Kidney glomerular epithelial cell (primary cell): ENCODE data around the gene CYFIP2.

Experiments
- DNase-seq: peaks from one replicate; lab custom pipeline; 2025; lab: John Stamatoyannopoulos, UW

The CYFIP2 gene

DNA sequence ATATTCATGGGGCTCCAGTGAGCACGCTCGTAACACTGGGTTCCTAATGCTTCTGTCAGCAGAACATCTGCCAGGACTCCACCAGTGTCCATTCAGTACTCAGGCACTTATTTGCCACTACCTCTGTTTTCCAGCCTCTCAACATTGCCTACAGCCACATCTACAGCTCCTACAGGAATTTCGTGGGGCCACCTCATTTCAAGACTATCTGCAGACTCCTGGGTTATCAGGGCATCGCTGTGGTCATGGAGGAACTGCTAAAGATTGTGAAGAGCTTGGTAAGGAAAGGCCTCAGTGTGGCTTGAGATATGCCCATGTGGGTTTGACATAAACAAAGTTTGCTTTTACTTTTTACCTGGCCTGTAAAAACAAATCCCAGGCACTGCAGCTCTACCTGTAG, 92.9 kb downstream of the CYFIP2 start:
- no peak for DNase-seq

DNA sequence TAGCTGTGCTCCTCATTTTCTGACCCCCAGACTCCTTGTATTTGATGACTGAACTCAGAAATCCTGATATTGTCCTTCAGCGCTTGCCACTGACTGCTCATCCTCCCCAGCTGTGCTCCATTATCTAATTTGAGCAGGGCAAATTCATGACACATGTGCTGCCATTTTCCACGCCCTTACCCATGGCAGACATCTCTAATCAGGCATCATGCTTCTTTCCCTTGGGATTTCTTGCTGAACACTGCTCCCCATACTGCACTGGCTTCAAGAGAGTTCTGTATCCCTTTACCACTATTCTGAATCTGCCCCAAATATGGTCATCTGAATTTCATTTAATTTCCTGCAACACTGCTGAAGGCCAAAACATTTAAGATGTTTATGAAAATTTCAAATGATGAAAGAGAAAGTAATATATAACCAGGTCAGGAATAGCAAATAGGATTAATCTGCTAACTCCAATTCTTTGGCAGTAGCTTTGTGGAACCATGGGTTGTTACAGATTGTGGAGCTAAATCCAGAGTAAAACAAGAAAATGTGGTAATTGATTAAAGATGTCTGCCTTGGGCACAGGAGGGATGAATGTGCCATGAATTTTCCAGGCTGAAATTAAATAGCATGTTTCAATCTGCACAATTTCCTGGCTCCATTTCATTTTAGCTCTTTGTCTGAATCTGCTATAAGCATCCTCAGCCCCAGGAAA, 93.6 kb downstream of the CYFIP2 start:
- no peak for DNase-seq

DNA sequence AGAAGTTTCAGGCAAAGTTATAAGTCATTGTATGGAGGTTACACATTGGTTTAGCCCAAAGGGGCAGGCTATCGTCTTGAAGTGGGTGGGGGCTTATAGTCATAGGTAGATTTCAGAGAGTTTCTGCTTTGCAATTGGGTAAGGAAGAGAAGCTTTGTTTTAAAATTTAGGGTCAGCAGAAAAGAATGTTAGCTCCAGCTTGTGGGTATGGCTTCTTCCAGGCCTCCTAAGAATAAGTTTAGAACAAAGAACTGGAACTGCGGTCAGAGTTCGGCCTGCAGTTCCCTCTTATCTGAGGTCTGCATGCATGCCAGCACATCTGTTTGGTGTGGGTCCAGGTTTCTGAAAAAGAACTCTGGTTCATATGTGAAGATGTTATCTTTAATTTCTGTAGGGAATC, 96.1 kb downstream of the CYFIP2 start:
- DNase-seq: no peak

DNA sequence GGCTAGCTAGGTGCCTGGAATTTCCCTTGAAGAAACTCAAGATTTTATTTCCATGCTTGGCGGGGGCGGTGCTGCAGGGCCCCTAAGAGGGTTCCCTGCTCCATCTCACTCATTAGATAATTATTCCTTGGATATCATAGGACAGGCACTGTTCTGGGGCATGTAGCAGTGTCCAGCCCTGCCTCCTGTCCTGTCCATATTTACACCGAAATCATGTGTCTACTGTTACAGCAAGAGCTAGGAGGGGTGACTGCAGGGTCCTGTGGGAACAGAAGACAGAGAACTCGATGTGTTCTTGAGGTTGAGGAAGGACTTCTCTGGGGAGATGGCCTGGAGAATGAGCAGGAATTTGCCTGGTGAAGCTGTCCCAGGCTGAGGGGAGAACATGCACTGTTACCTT, 96.6 kb downstream of the CYFIP2 start:
- no peak for DNase-seq

DNA sequence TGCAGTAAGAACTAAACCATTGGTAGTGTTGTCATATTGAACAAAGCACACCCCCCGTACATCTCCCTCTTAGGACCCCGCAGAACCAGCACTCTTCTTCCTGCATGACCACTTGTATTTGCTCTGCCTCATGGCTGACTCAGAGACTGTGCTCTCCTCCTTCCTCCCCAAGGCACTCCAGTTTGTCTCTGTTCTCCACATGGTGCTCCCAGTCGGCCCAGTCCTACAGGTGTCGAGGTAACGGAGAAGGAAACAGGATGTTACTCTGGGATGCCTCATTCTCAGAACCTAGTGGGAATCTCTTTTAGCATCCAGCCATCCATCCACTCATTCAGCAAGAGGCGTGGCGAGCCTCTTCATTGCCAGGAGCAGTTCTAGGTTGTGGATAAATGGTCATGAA, 97.1 kb downstream of the CYFIP2 start:
- no peak for DNase-seq

DNA sequence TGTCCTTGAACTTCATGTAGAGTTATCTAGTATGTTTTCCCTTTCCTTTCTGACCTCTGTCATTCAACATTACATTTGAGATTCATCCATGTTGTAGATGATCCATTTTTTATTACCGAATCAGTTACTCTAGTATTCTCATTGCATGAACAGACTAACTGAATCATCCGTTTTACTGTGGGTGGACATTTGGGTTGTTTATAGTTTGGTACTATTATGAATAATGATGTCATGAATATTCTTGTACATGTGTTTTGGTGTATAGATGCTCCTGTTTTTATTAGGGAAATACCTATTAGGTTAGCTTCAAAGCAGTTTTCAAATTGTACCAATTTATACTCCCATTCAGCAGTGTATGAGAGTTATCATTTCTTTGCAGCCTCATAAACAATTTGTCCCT, 99.8 kb downstream of the CYFIP2 start:
- DNase-seq: no peak

DNA sequence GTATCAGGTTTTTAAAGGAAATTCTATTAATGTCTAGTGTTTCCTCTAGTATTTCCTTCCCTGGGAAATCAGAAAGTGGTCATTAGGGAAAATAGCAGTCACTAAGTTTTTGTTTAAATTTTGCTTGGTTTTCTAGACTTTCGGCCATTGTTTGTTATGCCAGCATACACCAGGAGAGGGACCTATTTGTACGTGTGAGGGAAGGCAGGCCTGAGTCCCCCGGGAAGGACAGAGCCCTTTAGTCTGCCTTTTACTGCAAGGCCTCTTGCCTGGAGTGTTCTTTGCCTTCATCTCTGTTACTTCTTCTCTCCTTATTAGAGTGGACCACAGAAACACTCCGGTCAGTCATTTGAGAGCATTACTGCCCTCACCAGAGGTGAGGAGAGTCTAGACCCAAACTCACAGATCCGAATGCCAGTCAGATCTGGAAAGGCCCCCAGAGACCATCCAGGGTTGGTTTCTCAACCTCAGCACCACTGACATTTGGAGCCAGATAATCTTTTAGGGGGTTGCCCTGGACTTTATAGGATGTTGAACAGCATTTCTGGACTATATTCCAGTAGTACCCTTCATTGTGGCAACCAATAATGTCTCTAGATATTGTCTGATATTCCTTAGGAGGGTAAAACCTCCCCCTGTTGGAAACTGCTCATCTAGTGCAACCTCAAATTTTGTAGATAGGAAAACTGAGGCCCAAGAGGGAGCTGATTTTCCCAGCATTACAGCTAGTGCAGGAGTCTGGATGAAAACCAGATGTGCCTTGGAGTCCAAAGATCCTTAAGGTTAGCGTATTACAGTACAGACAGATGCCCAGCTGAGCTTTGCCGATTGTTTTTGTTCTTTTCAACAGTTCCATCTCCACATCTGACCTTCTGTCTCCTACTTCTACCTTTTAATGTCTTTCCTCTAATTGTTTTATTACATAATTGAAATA, 101.1 kb downstream of the CYFIP2 start:
- no peak for DNase-seq

DNA sequence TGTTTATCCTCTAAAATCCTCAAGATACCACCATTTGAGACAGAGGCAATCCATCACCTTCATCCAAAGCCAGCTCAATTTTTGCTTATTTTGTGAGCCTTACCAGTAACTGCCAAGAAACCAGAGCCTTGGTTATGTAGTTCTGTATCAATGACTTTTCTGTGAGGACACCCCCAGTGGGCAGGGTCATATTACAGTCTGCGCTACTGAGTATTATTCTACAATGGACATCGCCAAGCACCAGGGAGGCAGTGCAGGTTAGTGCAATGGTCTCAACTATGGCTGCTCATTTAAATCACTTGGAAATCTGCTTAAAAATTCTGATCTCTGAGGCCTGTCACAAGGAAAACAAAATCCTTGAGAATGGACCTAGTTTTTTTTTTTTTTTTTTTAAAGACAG, 103.6 kb downstream of the CYFIP2 start:
- DNase-seq: no peak

DNA sequence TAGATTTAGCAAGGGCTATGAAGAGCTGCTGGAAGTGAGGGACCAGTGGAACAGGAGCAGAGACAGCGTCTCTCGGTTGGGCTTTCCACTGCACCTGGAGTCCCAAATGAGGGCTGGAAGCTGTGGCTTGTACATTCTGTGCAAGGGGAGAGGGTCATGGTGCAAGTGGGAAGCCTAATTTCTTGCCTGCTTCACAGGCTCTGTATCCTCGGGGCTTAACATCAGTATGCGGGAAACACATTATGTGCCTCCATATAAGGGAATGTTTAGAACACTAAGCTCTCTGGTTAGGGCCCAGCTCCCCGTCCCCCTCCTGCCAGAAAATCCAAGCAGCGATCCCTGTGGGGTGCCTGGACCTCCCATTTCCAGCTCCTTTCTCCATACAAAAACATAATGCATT, 105.0 kb downstream of the CYFIP2 start:
- DNase-seq: no peak

DNA sequence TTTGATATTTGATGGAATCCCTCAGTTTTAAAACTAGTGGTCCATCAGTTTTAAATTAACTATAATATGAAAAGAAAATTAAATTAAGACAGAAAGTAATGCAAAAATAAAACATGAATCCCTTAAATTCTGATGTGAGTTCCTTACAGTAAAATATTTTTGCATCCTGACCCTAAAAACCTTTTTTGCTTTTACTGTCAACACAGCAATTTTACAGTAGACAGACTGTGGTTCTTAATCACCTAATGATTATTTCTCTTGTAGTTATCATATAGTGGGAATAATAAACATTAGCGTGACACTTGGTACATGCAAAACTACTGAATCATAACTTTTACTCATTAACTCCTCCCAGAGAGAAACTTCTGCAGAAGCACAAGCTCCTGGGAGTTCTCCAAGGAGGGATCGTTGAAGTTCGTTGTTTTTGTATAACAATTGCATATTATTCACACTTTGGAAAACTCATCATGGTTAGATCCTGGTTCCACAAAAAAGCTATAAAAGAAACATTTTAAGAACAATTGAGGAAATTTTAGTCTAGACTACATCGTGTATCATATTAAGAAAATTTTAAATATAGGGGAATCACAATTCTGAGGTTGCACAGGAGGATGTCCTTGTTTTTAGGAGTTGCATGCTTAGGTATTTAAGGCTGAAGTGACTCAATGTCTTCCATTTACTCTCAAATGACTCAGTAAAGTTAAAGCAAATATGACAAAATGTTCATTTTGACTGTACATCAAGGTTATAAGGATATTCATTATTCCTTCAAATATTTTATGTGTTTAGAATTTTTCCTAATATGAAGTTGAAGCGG, 105.9 kb downstream of the CYFIP2 start:
- peak; percentile 23 for DNase-seq

DNA sequence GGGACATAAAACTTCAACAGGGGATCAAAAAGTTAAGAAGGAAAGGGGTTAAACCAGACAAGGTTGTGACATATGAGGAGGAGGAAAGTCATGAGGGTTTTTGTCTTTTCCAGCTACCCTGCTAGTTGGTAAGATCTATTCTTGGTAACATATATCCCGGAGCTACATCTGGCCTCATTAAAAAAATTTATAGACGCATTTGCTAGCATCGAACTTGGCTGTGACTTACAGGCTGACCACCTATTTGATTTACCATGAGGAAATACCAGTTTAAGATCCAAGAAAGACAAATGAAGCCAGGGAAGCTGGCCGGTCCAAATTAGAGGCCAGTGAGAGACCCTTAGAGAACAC, 106.5 kb downstream of the CYFIP2 start:
- DNase-seq: no peak

DNA sequence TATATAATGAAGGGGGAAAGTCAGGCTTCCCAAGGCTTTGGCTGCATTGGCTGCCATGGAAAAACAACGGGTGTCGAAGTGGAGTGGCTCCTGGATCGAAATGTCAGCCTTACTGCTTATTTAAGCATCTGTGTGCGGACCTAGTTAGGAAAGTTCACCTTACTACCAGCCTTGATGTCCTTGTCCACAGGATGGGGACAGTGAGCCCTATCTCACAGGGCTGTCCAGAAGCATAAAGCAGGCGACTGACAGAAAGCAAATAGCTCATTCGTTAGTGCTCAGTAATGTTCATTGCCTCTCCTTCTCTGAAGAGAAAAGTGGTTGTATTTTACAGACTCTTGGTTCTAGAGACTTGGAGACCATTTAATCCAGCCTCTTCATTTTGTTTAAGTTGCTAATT, 112.6 kb downstream of the CYFIP2 start:
- DNase-seq: no peak

DNA sequence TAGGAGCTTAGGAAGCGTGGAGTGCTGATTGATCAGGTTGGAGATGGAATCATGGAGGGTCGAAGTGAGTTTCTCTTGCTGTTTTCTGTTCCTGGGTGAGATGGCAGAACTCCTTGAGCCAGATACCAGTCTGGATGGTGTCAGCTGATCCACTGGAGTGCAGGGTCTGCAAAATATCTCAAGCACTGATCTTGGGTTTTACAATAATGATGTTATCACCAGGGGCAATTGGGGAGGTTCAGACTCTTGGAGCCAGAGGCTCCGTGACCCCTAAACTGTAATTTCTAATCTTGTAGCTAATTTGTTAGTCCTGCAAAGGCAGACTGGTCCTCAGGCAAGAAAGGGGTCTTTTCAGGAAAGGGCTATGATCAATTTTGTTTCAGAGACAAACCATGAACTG, 114.1 kb downstream of the CYFIP2 start:
- no peak for DNase-seq

DNA sequence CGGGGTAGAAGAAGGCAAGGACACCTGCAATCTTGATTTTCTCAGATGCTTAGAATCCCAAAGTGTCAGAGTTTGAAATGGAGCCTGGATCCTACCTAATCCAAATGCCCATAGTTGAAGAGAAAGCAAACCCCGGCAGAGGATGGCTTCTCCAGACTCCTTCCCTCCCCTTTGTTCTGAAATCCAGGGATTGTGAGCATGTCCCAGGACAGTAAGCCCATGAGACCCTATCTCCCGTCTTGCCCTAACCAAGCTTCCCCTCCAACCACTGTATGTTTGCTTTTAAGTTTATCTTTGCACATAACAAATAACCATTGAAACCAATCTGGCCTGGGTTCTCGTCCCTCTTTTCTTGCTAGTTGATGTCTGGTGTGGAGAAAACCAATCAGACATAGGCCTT, 115.8 kb downstream of the CYFIP2 start:
- DNase-seq: no peak

DNA sequence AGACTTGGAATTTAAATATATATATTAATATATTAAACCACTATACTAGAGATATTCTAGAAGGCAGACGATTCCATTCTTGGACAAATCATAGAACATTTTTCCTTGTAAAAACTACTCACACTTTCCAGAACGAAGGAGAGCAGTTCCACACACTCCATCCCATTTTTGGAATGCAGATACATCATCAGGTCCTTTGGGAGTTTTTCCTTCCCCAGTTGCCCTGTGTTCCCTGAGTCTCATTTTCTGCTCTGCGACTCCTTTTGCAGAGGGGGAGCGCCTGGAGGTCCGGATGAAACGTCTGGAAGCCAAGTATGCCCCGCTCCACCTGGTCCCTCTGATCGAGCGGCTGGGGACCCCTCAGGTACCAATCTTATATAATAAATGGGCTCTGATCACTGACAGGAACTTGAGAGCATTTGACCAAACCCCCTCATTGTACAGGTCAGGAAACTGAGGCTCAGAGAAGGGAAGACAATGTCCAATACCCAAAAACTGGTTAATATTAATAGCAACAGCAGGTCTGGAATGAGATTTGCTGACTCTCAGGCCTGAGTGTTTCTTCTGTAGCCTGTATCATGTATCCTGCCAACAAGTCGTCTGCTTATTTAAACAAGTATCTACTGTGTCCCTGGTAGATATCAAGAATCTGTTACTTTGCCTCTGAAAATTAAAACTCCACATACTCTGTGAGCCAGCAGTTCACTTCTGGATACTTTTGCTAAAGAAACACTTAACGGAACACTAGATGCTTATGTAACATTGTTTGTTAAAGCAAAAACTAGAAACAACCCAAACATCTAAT, 117.3 kb downstream of the CYFIP2 start:
- no peak for DNase-seq

DNA sequence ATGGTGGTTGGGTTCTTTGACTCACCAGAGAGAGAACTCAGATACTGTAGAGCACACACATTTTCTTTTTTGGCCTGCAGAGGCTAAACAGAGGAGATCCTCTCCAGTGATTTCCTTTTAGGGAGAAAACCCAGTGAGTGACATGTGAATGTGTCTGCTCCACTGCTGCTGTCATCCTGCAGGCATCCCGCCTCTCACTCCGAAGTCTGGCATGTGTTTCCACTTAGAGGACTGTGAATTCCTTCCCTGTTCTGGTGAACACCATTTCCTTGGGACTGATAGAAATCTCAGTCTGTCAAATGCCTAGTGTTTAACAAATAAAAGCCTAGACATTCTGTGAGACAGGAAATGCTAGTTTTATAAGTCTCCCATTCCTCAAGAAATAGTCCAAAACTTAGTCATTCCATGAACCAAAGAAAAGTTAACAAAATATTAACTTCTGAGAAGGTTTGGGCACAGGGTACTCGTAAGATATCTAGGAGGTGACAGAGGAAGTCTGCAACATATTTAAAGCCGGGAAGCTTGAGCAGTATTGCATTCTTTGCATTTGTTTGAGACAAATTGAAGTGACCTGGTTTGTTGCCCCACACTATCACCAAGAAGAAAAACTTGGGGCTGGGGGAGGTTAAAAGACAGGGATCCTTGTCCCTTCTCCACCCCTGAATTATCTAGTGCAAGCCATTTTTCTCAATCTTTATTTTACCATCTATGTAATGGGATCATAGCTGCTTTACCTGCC, 119.2 kb downstream of the CYFIP2 start:
- peak; percentile 97 for DNase-seq

DNA sequence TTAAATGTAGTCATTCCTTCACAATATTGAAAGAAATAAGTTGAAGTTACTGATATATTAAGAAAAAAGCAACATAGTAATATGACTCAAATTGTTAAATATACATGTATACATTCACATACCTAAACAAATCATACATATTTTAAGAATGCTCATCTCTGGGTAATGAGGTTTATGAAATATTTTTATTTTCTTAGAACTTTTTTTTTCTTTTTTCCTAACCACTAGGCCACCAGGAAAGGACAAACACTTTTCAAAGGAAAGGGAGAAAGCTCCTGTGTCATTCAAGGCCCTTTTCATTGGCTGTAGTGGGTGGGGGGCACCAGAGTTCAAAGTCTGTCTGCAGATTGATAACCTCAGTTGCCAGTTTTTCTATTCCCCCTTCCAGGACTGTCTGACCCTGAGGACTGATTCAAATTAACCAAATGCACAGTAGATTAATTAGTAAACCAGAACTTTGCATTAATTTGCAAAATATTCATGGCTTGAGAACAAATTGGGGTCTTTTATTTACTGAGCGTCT, 121.2 kb downstream of the CYFIP2 start:
- no peak for DNase-seq

DNA sequence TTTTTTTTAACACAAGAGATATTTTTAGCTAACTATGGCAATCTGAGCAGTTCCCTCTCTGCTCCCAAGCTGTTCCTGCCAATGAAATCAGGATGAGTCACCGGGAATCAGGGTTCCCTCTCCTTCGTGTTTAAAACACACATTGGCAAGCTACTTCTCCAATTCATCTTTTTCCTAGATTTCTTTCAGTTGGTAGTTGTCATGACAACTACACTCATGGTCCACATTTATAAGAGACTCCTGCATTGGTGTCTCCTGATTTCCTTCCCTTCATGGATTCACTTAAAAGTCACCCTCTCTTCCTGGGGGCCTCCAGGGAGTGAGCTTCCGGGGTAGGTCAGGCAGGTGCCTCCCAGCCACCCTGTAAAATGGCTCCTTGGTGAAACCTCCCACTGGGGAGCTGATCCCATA, 121.8 kb downstream of the CYFIP2 start:
- peak; percentile 43 for DNase-seq

DNA sequence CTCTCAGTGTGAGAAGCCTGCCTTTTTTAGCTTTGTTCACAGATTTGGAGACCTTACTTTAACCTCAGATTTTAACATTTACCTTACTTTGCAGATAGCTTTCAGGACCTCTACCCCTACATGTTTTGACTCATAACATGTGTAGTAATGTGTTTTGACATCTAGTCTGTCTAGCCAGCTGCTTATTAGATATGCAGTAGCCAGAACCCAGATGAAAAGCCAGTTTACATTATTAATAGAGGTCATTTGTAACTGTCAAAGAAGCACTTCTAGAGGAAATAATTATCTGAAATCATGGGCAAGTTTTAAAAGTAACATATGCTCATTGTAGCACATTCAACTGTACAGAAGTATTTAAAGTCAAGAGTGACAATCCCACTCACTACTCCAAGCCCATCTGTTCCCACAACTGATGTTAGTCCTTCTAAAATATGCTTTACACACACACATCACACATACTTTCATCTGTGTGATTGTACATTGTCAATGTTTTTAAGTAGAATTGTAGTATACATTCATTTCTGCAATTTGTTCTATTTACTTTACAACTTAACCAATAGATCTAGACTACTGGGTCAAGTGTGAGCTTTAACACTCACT, 122.3 kb downstream of the CYFIP2 start:
- peak; percentile 46 for DNase-seq

DNA sequence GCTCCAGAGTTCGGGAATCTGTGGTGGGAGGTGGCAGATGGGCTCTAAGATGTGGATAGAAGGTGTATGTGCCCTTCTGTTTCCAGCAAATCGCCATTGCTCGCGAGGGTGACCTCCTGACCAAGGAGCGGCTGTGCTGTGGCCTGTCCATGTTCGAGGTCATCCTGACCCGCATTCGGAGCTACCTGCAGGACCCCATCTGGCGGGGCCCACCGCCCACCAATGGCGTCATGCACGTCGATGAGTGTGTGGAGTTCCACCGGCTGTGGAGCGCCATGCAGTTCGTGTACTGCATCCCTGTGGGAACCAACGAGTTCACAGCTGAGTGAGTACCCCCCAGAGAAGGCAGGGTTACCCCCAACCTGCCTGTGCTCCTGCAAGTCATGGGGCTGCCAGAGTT, 123.2 kb downstream of the CYFIP2 start:
- DNase-seq: no peak
